Measurements from ENCODE around the gene MAPK13. TPM values are rescaled to one million over a fixed set of nuclear protein-coding genes. Genes with fewer than 3 reads are reported as not detected.

MAPK13 gene
- total RNA-seq, 1 donor from 2014 or later: 1.3 TPM

GRCh38 chr6:36149476-36149875 is 19.2 kb downstream of the MAPK13 start:
- no peak for DNase-seq (ENCODE audit: low read depth, low spot score)

- DNase-seq (ENCODE audit: low read depth, low spot score): no peak
Observed at GRCh38 chr6:36150283-36150682, 20.0 kb downstream of the MAPK13 start.

GRCh38 chr6:36154286-36154685 is 24.0 kb downstream of the MAPK13 start:
- no peak for DNase-seq (ENCODE audit: low read depth, low spot score)

GRCh38 chr6:36155662-36156061 is 25.3 kb downstream of the MAPK13 start:
- DNase-seq (ENCODE audit: low read depth, low spot score): no peak

- no peak for DNase-seq (ENCODE audit: low read depth, low spot score)
Observed at GRCh38 chr6:36160147-36160760, 29.9 kb downstream of the MAPK13 start.

GRCh38 chr6:36169023-36170007 is 39.0 kb downstream of the MAPK13 start:
- no peak for DNase-seq (ENCODE audit: low read depth, low spot score)

- no peak for DNase-seq (ENCODE audit: low read depth, low spot score)
Observed at GRCh38 chr6:36170704-36171103, 40.4 kb downstream of the MAPK13 start.

GRCh38 chr6:36171573-36171972 is 41.3 kb downstream of the MAPK13 start:
- DNase-seq (ENCODE audit: low read depth, low spot score): no peak

GRCh38 chr6:36177166-36177565 is 46.9 kb downstream of the MAPK13 start:
- no peak for DNase-seq (ENCODE audit: low read depth, low spot score)

- no peak for DNase-seq (ENCODE audit: low read depth, low spot score)
Observed at GRCh38 chr6:36178544-36178943, 48.2 kb downstream of the MAPK13 start.

GRCh38 chr6:36180126-36180525 is 49.8 kb downstream of the MAPK13 start:
- no peak for DNase-seq (ENCODE audit: low read depth, low spot score)

GRCh38 chr6:36184311-36184710 is 54.0 kb downstream of the MAPK13 start:
- no peak for DNase-seq (ENCODE audit: low read depth, low spot score)

GRCh38 chr6:36186199-36186598 is 55.9 kb downstream of the MAPK13 start:
- no peak for DNase-seq (ENCODE audit: low read depth, low spot score)

GRCh38 chr6:36187446-36187845 is 57.1 kb downstream of the MAPK13 start:
- DNase-seq (ENCODE audit: low read depth, low spot score): no peak

Other genes starting within 250 kb of the MAPK13 start
- gene SRPK1, start 209.4 kb upstream of the MAPK13 start, total RNA-seq: 76.4 and 88.2 TPM in 2 replicates
- gene SLC26A8, start 105.9 kb upstream of the MAPK13 start, total RNA-seq: under 0.01 TPM in 1 of 2 replicates, not detected in the other
- 59.4 and 69.6 TPM in 2 replicates for gene MAPK14, start 102.7 kb upstream of the MAPK13 start, total RNA-seq
- gene BRPF3, start 66.2 kb downstream of the MAPK13 start, total RNA-seq: 8.0 and 14.8 TPM in 2 replicates
- not detected in 2 replicates for gene PNPLA1, start 139.5 kb downstream of the MAPK13 start, total RNA-seq
- gene BNIP5, start 206.4 kb downstream of the MAPK13 start, total RNA-seq: not detected in 2 replicates